HEK293 (cell line): Measurements from ENCODE around the gene NDRG3.

Experiments used
- BCL11B ChIP-seq: fragments of 450-650 bp; formaldehyde crosslinking; IDR thresholded peaks from 2 replicates; pipeline ENCODE4 v1.5.1; 2016; ENCODE audit warnings: low read depth, missing biosample characterization, missing genetic modification characterization
- CTCF ChIP-seq: fragments of 450-650 bp; formaldehyde crosslinking; IDR thresholded peaks from 2 replicates; pipeline ENCODE4 v1.5.1; 2016; ENCODE audit warnings: missing biosample characterization, missing genetic modification characterization
- GLI4 ChIP-seq: fragments of 450-650 bp; formaldehyde crosslinking; IDR thresholded peaks from 2 replicates; pipeline ENCODE4 v1.5.1; 2016; ENCODE audit warnings: missing biosample characterization, missing genetic modification characterization
- IKZF3 ChIP-seq: fragments of 450-650 bp; IDR thresholded peaks from 2 replicates; pipeline ENCODE4 v1.5.0; 2018; ENCODE audit warnings: missing biosample characterization, mild to moderate bottlenecking, missing genetic modification characterization, moderate library complexity
- KLF16 ChIP-seq: fragments of 450-650 bp; formaldehyde crosslinking; IDR thresholded peaks from 2 replicates; pipeline ENCODE4 v1.5.1; 2017; ENCODE audit warnings: missing biosample characterization, missing genetic modification characterization
- KLF17 ChIP-seq: fragments of 450-650 bp; formaldehyde crosslinking; IDR thresholded peaks from 2 replicates; pipeline ENCODE4 v1.5.1; 2016; ENCODE audit warnings: missing biosample characterization, missing genetic modification characterization
- PRDM1 ChIP-seq: fragments of 450-650 bp; formaldehyde crosslinking; IDR thresholded peaks from 2 replicates; pipeline ENCODE4; 2016; ENCODE audit warnings: missing biosample characterization, missing genetic modification characterization
- PRDM6 ChIP-seq: fragments of 450-650 bp; formaldehyde crosslinking; IDR thresholded peaks from 2 replicates; pipeline ENCODE4 v1.5.1; 2017; ENCODE audit warnings: missing biosample characterization, missing genetic modification characterization
- REPIN1 ChIP-seq: fragments of 450-650 bp; formaldehyde crosslinking; IDR thresholded peaks from 2 replicates; pipeline ENCODE4 v1.5.1; 2017; ENCODE audit warnings: missing biosample characterization, missing genetic modification characterization, low read depth
- REST ChIP-seq: fragments of 450-650 bp; formaldehyde crosslinking; IDR thresholded peaks from 2 replicates; pipeline ENCODE4 v1.5.1; 2016; ENCODE audit warnings: missing biosample characterization, missing genetic modification characterization
- SETDB1 ChIP-seq: IDR thresholded peaks from one replicate; pipeline ENCODE4 v1.6.1; 2017; ENCODE audit warnings: mild to moderate bottlenecking, low read length, moderate library complexity, mixed read lengths; ENCODE audit not compliant: insufficient read length
- SP3 ChIP-seq: fragments of 450-650 bp; formaldehyde crosslinking; IDR thresholded peaks from 2 replicates; pipeline ENCODE4 v1.5.1; 2016; ENCODE audit warnings: missing biosample characterization, missing genetic modification characterization
- ZFP37 ChIP-seq: fragments of 450-650 bp; formaldehyde crosslinking; IDR thresholded peaks from 2 replicates; pipeline ENCODE4 v1.5.1; 2016; ENCODE audit warnings: missing biosample characterization, missing genetic modification characterization
- ZFP41 ChIP-seq: fragments of 450-650 bp; formaldehyde crosslinking; IDR thresholded peaks from 2 replicates; pipeline ENCODE4 v1.5.1; 2016; ENCODE audit warnings: missing biosample characterization, missing genetic modification characterization, borderline replicate concordance
- ZNF112 ChIP-seq: fragments of 450-650 bp; formaldehyde crosslinking; IDR thresholded peaks from 2 replicates; pipeline ENCODE4 v1.5.0; 2017; ENCODE audit warnings: missing biosample characterization, missing genetic modification characterization
- ZNF148 ChIP-seq: fragments of 450-650 bp; formaldehyde crosslinking; IDR thresholded peaks from 2 replicates; pipeline ENCODE4 v1.5.0; 2017; ENCODE audit warnings: missing biosample characterization, missing genetic modification characterization, borderline replicate concordance
- ZNF184 ChIP-seq: fragments of 450-650 bp; IDR thresholded peaks from 2 replicates; pipeline ENCODE4 v1.5.1; 2018; ENCODE audit warnings: missing biosample characterization, mild to moderate bottlenecking, missing genetic modification characterization
- ZNF2 ChIP-seq: fragments of 450-650 bp; formaldehyde crosslinking; IDR thresholded peaks from 2 replicates; pipeline ENCODE4 v1.5.1; 2016; ENCODE audit warnings: missing biosample characterization, missing genetic modification characterization
- ZNF513 ChIP-seq: fragments of 450-650 bp; IDR thresholded peaks from 2 replicates; pipeline ENCODE4 v1.5.1; 2018; ENCODE audit warnings: missing biosample characterization, missing genetic modification characterization
- ZNF544 ChIP-seq: fragments of 450-650 bp; formaldehyde crosslinking; IDR thresholded peaks from 2 replicates; pipeline ENCODE4 v1.5.0; 2017; ENCODE audit warnings: missing biosample characterization, missing genetic modification characterization
- ZNF555 ChIP-seq: fragments of 450-650 bp; formaldehyde crosslinking; conservative IDR thresholded peaks from 2 replicates; pipeline ENCODE4 v1.5.1; 2017; ENCODE audit warnings: missing biosample characterization, mild to moderate bottlenecking, missing genetic modification characterization, inconsistent platforms
- ZNF600 ChIP-seq: fragments of 450-650 bp; formaldehyde crosslinking; IDR thresholded peaks from 2 replicates; pipeline ENCODE4 v1.5.1; 2016; ENCODE audit warnings: missing biosample characterization, missing genetic modification characterization
- ZNF670 ChIP-seq: fragments of 450-650 bp; formaldehyde crosslinking; IDR thresholded peaks from 2 replicates; pipeline ENCODE4 v1.5.1; 2016; ENCODE audit warnings: missing biosample characterization, missing genetic modification characterization, low read depth
- ZSCAN23 ChIP-seq: fragments of 450-650 bp; formaldehyde crosslinking; IDR thresholded peaks from 2 replicates; pipeline ENCODE4 v1.5.1; 2016; ENCODE audit warnings: missing biosample characterization, missing genetic modification characterization
- ZSCAN5A ChIP-seq: fragments of 450-650 bp; formaldehyde crosslinking; IDR thresholded peaks from 2 replicates; pipeline ENCODE4 v1.5.1; 2016; ENCODE audit warnings: missing biosample characterization, missing genetic modification characterization

Gene NDRG3

GRCh38 chr20:36773597-36774390 lies 27.9 kb upstream of the NDRG3 start, which contains the start of gene DSN1 (continued):
- TF ChIP-seq ZNF513 (no peak), PRDM6 (no peak), ZNF112 (tag by site-specific recombination) (no peak), PRDM1 (0 out of 2 replicates have a peak, but pooled peaks have one; percentile 37), SP3 (tag by site-specific recombination) (peak; percentile 61), ZSCAN23 (0 out of 2 replicates have a peak, but pooled peaks have one; percentile 23), IKZF3 (tag by site-specific recombination) (0 out of 2 replicates have a peak, but pooled peaks have one; percentile 6), BCL11B (tag by site-specific recombination) (no peak), GLI4 (tag by site-specific recombination) (no peak), ZNF184 (peak; percentile 75; the same call in 1 of the 2 replicates), ZNF670 (tag by site-specific recombination) (no peak), ZFP41 (tag by site-specific recombination) (no peak), ZNF148 (tag by site-specific recombination) (no peak), KLF16 (tag by site-specific recombination) (no peak), CTCF (tag by site-specific recombination) (no peak; the same call in 1 of the 2 replicates), ZNF2 (peak; percentile 75), ZNF600 (0 out of 2 replicates have a peak, but pooled peaks have one; percentile 28), ZSCAN5A (tag by site-specific recombination) (no peak), ZNF555 (tag by site-specific recombination) (no peak), ZFP37 (peak; percentile 63), ZNF544 (no peak), REPIN1 (tag by site-specific recombination) (no peak), SETDB1 (no peak), KLF17 (tag by site-specific recombination) (peak; percentile 73), REST (tag by site-specific recombination) (0 out of 2 replicates have a peak, but pooled peaks have one; percentile 29)
